ENCODE measurements around the gene ERBB4.

GRCh38 chr2:211835695-211836094, 702.9 kb downstream of the ERBB4 start:
- no peak for TF ChIP-seq CREB1 (IDR thresholded peaks at IDR 0.05)
- TF ChIP-seq, protein P1, sequence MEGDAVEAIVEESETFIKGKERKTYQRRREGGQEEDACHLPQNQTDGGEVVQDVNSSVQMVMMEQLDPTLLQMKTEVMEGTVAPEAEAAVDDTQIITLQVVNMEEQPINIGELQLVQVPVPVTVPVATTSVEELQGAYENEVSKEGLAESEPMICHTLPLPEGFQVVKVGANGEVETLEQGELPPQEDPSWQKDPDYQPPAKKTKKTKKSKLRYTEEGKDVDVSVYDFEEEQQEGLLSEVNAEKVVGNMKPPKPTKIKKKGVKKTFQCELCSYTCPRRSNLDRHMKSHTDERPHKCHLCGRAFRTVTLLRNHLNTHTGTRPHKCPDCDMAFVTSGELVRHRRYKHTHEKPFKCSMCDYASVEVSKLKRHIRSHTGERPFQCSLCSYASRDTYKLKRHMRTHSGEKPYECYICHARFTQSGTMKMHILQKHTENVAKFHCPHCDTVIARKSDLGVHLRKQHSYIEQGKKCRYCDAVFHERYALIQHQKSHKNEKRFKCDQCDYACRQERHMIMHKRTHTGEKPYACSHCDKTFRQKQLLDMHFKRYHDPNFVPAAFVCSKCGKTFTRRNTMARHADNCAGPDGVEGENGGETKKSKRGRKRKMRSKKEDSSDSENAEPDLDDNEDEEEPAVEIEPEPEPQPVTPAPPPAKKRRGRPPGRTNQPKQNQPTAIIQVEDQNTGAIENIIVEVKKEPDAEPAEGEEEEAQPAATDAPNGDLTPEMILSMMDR (IDR thresholded peaks at IDR 0.05; ENCODE audit: control extremely low read depth in 1 of 3, insufficient read depth in 1 of 3, low read depth in 1 of 3, low read length in 3 of 3), result no peak
- no peak for TF ChIP-seq EGR1 (IDR thresholded peaks at IDR 0.05; ENCODE audit: borderline replicate concordance, low read depth, low read length)
